Measurements from ENCODE around the gene LDB2.

LDB2 gene

GRCh38 chr4:16464651-16465050 lies 433.8 kb downstream of the LDB2 start:
- no peak for DNase-seq

- no peak for DNase-seq
Observed at GRCh38 chr4:16462656-16463055, 435.8 kb downstream of the LDB2 start.

- DNase-seq, result no peak
Observed at GRCh38 chr4:16461362-16461761, 437.1 kb downstream of the LDB2 start.

GRCh38 chr4:16457944-16458343 lies 440.5 kb downstream of the LDB2 start:
- DNase-seq, result no peak

Measured in activated T-cell treated with anti-CD3 and anti-CD28 coated beads for 4 hours (primary cell).